Esophagus squamous epithelium (tissue), 4 donors: ENCODE measurements around the gene ARHGAP26.

ENCODE experiments used
- POLR2A ChIP-seq, 4 donors: fragments of 450-650 bp; IDR thresholded peaks; one replicate each; pipeline ENCODE4 v1.6.1; 2017; ENCODE audit warnings: antibody characterized with exemption in 4 of 4, mild to moderate bottlenecking in 4 of 4, moderate library complexity in 3 of 4
- TF ChIP-seq, protein P1 (sequence below), 6 experiments: fragments of 450-650 bp in 4 of 6; fragments of 200-600 bp in 2 of 6; sonication (generic) in 2 of 6; IDR thresholded peaks; one replicate each; pipeline ENCODE4 v1.5.1; 2016 to 2019; ENCODE audit warnings: antibody characterized with exemption in 6 of 6, mild to moderate bottlenecking in 4 of 6, moderate library complexity in 4 of 6

DNA sequence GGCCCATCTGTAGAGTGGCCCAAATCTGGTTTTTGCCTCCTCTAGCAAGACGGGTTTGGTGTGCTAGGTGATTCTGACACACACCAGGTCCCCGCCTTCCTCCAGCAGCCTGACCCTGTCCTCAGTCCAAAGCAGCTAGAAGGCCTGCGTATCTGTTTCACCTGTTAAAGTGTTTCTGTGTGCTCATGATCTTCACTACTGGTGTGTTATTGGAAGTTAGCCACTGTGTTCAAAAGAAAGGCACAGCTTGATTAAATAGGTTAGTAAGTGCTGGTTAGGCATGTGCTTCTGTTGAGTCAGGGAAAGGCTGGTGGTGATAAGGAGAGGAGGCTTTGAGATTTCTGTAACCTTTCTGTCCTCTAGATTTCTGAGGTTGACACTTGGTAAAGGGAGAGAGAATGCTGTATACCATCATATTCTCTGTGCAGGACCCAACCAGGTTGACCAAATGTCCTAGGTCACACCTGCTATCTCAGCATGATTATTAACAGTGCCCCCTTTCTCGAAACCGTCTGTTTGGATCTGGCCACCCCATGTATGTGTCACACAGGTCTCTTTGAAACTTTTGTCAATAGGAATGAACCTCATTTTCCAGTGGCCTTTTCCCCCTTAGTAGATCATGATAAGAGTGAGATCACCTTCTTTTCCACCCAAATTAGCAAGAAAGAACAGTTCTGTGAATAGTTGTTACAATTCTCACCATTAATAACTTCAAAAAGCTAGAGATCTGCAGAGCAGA, 58.8 kb downstream of the ARHGAP26 start:
- TF ChIP-seq, protein P1, sequence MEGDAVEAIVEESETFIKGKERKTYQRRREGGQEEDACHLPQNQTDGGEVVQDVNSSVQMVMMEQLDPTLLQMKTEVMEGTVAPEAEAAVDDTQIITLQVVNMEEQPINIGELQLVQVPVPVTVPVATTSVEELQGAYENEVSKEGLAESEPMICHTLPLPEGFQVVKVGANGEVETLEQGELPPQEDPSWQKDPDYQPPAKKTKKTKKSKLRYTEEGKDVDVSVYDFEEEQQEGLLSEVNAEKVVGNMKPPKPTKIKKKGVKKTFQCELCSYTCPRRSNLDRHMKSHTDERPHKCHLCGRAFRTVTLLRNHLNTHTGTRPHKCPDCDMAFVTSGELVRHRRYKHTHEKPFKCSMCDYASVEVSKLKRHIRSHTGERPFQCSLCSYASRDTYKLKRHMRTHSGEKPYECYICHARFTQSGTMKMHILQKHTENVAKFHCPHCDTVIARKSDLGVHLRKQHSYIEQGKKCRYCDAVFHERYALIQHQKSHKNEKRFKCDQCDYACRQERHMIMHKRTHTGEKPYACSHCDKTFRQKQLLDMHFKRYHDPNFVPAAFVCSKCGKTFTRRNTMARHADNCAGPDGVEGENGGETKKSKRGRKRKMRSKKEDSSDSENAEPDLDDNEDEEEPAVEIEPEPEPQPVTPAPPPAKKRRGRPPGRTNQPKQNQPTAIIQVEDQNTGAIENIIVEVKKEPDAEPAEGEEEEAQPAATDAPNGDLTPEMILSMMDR (IDR thresholded peaks at IDR 0.05): no peak
- no peak for TF ChIP-seq POLR2A (IDR thresholded peaks at IDR 0.05)
